Stimulated activated CD4-positive, alpha-beta T cell treated with anti-CD3 and anti-CD28 coated beads, Interleukin-4, amount 100 ng/mL, for 24 hours (primary cell): Measurements from ENCODE around the gene ANKRD11.
A peak's percentile ranks its signal among the peaks of the same experiment; 100 is the strongest.
"Not testable (repeated sequence)": the region's sequence is repeated elsewhere in the genome, so short reads cannot be mapped to it uniquely, and the experiment has no call there.

Experiments used
- DNase-seq: peaks from one replicate; pipeline ENCODE4 v3.0.0-alpha.2; 2020

ANKRD11 gene

GRCh38 chr16:89376812-89377452 is 113.4 kb downstream of the ANKRD11 start:
- DNase-seq: no peak

DNA sequence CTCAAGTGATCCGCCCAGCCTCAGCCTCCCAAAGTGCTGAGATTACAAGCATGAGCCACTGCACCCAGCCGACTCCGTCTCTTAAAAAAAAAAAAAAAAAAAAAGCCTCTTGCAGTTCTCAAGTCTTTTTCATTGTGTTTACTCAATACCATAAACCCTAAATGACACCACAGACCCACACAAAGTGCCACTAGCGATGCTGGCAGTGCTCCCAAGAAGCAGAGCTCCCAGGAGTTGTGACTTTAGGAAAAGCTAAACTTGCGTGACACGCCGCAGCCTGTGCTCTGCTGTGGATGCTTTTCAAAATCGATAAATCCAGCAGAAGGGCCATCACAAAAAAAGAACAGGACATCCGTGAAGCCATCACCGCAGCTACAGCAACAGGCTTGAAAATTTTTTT is 114.7 kb downstream of the ANKRD11 start:
- DNase-seq: no peak

- DNase-seq: no peak
Measured at GRCh38 chr16:89375021-89375420, 115.3 kb downstream of the ANKRD11 start.

GRCh38 chr16:89374393-89374960 is 115.9 kb downstream of the ANKRD11 start:
- DNase-seq: no peak

GRCh38 chr16:89373355-89374110 is 116.8 kb downstream of the ANKRD11 start:
- no peak for DNase-seq

- no peak for DNase-seq
Measured at GRCh38 chr16:89371968-89372634, 118.3 kb downstream of the ANKRD11 start.

DNA sequence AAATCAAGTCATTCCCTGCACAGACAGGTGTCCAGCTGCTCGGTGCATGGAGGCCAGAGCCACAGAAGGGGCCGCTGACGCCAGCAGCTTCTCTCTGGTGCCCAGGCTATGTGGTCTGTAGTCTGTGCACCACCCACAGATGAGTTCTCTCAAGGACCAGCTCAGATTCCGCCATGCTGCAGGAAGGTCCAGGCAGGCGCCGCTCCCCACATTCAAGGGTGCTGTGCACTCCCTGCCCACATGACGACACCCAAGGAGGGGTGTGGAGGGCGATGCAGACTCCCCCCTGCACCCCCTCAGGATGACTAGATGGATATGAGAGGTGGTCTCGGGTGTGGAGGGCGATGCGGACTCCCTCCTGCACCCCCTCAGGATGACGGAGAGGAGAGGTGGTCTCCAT is 119.0 kb downstream of the ANKRD11 start:
- DNase-seq: no peak

GRCh38 chr16:89370601-89371000 is 119.8 kb downstream of the ANKRD11 start:
- DNase-seq: no peak

DNA sequence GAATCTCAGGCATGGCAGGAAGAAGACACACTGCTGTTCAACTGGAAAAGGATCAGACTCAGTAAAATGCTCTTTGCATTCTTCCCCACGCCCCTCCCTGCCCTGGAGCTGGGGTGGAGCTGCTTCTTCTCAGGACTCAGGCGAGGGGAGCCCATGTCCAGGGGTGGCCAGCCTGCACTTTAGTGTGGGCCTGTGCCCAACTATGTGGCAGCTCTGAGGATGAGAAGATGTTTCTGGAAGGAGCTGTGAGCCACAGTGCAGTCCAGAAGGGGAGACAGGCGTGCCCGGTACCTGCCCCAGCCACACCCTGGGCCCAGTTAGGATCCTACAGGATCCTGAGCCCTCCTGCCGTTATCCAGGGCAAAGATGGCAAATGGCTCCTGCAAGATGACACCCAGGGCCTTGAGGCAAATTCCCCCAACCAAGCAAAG is 120.3 kb downstream of the ANKRD11 start:
- DNase-seq: no peak

DNA sequence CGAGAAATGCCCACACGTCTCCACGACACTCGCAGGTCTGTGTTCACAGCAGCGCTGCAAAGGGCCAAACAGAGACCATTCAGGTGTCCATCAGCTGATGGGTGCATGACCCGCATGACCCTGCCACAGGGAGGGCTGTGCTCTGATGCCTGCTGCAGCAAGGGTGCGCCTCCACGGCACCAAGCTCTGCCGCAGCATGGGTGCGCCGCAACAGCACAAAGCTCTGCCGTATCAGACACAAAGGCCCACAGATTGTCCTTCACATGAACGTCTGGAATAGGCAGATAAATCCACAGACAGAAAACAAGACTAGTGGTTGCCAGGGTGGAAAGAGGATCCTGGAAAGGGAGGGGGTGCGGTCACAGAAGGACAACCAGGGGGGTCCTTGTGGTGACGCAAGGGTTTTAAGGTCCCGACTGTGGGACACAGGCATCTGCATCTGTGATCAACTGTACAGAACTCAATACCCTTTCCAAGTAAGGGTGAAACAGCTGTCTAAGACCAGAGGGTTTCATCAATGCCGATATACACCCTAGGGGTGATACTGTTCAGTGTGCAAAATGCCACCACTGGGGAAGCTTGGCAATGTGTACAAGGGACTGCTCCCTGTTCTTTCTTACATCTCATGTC is 121.0 kb downstream of the ANKRD11 start:
- no peak for DNase-seq

DNA sequence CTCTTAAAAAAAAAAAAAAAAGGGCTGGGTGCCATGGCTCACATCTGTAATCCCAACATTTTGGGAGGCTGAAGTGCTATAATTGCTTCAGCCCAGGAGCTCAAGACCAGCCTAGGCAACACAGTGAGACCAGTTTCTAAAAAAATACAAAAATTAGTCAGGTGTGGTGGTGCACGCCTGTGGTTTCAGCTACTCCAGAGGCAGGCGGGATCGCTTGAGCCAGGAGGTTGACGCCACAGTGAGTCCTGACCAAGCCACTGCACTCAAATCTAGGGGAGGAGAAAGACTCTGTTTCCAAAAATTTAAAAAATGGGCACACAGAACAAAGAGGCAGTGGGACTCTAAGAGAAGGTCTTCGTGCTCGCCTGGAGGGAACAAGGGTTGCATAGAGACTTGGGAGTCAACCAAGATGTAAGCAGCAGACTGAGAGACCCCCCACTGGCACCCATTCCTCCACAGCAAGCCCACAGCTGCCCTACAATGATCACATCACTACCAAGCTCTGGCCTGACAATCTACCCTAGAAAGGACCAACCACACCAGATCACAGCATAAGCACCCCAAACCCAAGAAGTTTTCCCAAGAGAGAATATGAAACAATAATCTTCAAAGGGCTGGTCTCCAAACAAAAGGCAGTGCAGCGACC is 121.6 kb downstream of the ANKRD11 start:
- no peak for DNase-seq

DNA sequence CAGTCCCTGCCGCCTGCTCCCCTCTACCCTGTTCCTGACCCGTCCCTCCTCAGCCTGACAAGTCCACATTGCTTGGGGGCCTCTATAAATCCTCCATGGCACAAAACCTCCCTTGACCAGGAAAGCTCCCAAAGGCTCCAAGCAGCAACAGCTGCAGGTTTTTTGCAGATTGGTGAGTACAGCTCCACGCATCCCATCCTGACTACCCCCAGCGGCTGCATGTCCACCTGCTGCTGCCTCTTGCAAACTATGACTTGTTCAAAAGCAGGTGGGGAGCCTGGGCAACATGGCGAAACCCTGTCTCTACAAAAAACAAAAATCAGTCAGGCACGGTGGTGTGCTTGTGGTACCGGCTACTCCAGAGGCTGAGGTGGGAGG is 122.8 kb downstream of the ANKRD11 start:
- no peak for DNase-seq

- DNase-seq: no peak
Measured at GRCh38 chr16:89366561-89367537, 123.5 kb downstream of the ANKRD11 start.

DNA sequence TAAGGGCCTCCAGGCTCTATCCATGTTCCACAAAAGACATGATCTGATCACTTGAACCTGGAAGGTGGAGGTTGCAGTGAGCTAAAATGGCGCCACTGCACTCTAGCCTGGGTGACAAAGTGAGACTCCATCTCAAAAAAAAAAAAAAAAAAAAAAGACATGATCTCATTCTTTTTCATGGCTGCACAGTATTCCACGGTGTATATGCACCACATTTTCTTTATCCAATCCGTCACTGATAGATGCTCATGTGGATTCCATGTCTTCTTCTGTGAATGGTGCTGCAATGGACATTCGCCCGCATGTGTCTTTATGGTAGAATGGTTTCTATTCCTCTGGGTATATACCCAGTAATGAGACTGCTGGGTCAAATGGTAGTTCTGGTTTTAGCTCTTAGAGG is 124.4 kb downstream of the ANKRD11 start:
- DNase-seq: no peak

GRCh38 chr16:89365044-89365467 is 125.3 kb downstream of the ANKRD11 start:
- no peak for DNase-seq

DNA sequence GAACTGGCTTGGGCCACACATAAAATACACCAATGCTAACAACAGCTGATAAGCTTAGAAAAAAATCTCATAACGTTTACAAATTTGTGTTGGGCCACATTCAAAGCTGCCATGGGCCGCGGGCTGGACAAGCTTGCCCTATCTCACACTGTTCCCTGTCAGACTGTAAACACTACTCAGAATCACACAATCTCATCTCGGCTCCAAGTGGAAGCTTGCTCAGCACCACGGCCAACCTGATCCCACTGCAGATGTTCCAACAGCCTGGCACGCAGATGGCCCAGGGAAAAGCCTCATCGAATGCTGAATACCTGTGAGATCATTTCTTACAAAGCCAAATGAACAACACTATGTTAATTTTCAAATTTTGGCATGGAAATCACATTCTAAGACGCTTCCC is 125.8 kb downstream of the ANKRD11 start:
- DNase-seq: no peak

GRCh38 chr16:89363621-89364393 is 126.6 kb downstream of the ANKRD11 start:
- DNase-seq: peak; percentile 47

GRCh38 chr16:89362540-89363223 is 127.7 kb downstream of the ANKRD11 start:
- DNase-seq: not testable (repeated sequence)

GRCh38 chr16:89361751-89362539 is 128.4 kb downstream of the ANKRD11 start:
- peak; percentile 30 for DNase-seq
